ENCODE measurements around the gene ADAMTS7. TPM values are rescaled to one million over a fixed set of nuclear protein-coding genes. Genes with fewer than 3 reads are reported as not detected.

Gene ADAMTS7
- total RNA-seq, 1 experiment from 2014 or later: 23.1 TPM

GRCh38 chr15:78810362-78811123, 721 bp downstream of the ADAMTS7 start:
- Histone ChIP-seq H2AFZ (ENCODE audit: low read length) (no peak overlapping the region), H3K27ac (ENCODE audit: insufficient read length, low read depth, low read length) (no peak overlapping the region), H4K20me1 (ENCODE audit: control insufficient read depth, insufficient read depth, insufficient read length) (no peaks in the 10 kb centered on the region), H3K4me2 (ENCODE audit: insufficient read depth, insufficient read length, low read length) (peak overlapping the region; percentile 80), H3K27me3 (ENCODE audit: insufficient read depth, low read length) (no peaks in the 10 kb centered on the region; the same call in 1 of the 2 replicates), H4K8ac (replicated peaks; ENCODE audit: insufficient read length, low read depth, low read length) (no peak overlapping the region), H3K56ac (ENCODE audit: insufficient read length, low read depth, low read length) (no peak overlapping the region), H2AK5ac (ENCODE audit: insufficient read length, low read length) (no peak overlapping the region), H3K79me2 (ENCODE audit: insufficient read depth, low read length) (no peaks in the 10 kb centered on the region; the same call in 1 of the 2 replicates), H3K23me2 (ENCODE audit: insufficient read length, low read depth, low read length, poor library complexity, severe bottlenecking) (peaks cover 12% of the 10 kb centered on the region), H3K23ac (ENCODE audit: insufficient read length, low read depth, low read length) (no peak overlapping the region), H4K91ac (ENCODE audit: insufficient read length, low read depth, low read length) (no peak overlapping the region), H2BK12ac (ENCODE audit: insufficient read length, low read depth, low read length) (no peak overlapping the region), H3K9ac (ENCODE audit: extremely low read depth, insufficient read length, low read length) (peak overlapping the region; percentile 52), H4K5ac (ENCODE audit: insufficient read length, low read depth, low read length) (no peak overlapping the region), H2BK120ac (ENCODE audit: low read depth, low read length, poor library complexity, severe bottlenecking) (no peak overlapping the region), H2BK20ac (ENCODE audit: low read depth, low read length, poor library complexity, severe bottlenecking) (no peak overlapping the region), H2BK5ac (ENCODE audit: insufficient read length, low read length) (no peak overlapping the region), H3K79me1 (ENCODE audit: insufficient read depth, low read depth, low read length, poor library complexity, severe bottlenecking) (no peaks in the 10 kb centered on the region), H3T11ph (ENCODE audit: low read length) (no peak overlapping the region), H3K9me3 (ENCODE audit: control insufficient read depth, low read depth, low read length) (no peaks in the 10 kb centered on the region), H3K4me1 (ENCODE audit: insufficient read depth, low read length) (peaks cover 3% of the 10 kb centered on the region; the same call in 1 of the 2 replicates), H3K4ac (ENCODE audit: low read depth, low read length) (no peak overlapping the region), H3K18ac (ENCODE audit: insufficient read length, low read depth, low read length) (peak overlapping the region; percentile 4), H3K14ac (ENCODE audit: insufficient read depth, low read length) (peak overlapping the region; percentile 52), H2BK15ac (ENCODE audit: low read depth, low read length) (no peak overlapping the region)
- Mint-ChIP-seq H3K36me3 (ENCODE audit: insufficient read depth in 1 of 3, low read depth in 3 of 3) (no peaks in the 10 kb centered on the region; a peak in 2 of 7 replicates), H3K9me3 (no peaks in the 10 kb centered on the region), H3K27me3 (ENCODE audit: low read depth) (peaks cover 30% of the 10 kb centered on the region), H3K4me3 (peak overlapping the region; percentile 80 to 87), H3K4me1 (peaks cover 25 to 33% of the 10 kb centered on the region in 2 experiments), H3K27ac (no peak overlapping the region)
- WGBS (ENCODE audit: extremely low coverage, insufficient read length, low lambda C conversion rate): no CpG with 5 or more reads among the region's 76 CpGs
- TF ChIP-seq CTCF (conservative IDR thresholded peaks at IDR 0.05): no peak
- peak; percentile 45 for DNase-seq
